GM19193 (cell line): ENCODE results near the gene RHPN2.

Experiments
- POLR2A ChIP-seq: IDR thresholded peaks from 4 replicates; pipeline ENCODE4 v1.6.1; 2011; ENCODE audit not compliant: insufficient read depth, insufficient read length; ENCODE audit errors: extremely low read depth

Gene RHPN2

GRCh38 chr19:33064792-33065550 lies at the start of gene RHPN2:
RHPN2 (minus strand) TSS chr19:33064888; CDS start chr19:33064852, 36 bp downstream.
- no peak for TF ChIP-seq POLR2A

- no peak for TF ChIP-seq POLR2A
These were observed 49.6 kb upstream of the RHPN2 start for GRCh38 chr19:33114312-33114711.

- no peak for TF ChIP-seq POLR2A
These were observed 46.9 kb upstream of the RHPN2 start for GRCh38 chr19:33111587-33111986.

GRCh38 chr19:33110137-33110910 lies 45.6 kb upstream of the RHPN2 start:
- TF ChIP-seq POLR2A, result no peak

GRCh38 chr19:33108161-33108560 lies 43.5 kb upstream of the RHPN2 start:
- no peak for TF ChIP-seq POLR2A

- no peak for TF ChIP-seq POLR2A
These were observed 38.2 kb upstream of the RHPN2 start for GRCh38 chr19:33102893-33103292.

GRCh38 chr19:33100894-33101644 lies 36.4 kb upstream of the RHPN2 start:
- no peak for TF ChIP-seq POLR2A

GRCh38 chr19:33098055-33098534 lies 33.4 kb upstream of the RHPN2 start:
- TF ChIP-seq POLR2A, result no peak

GRCh38 chr19:33096005-33096404 lies 31.3 kb upstream of the RHPN2 start:
- TF ChIP-seq POLR2A, result no peak

- TF ChIP-seq POLR2A, result no peak
These were observed 29.9 kb upstream of the RHPN2 start for GRCh38 chr19:33094436-33095067.

- no peak for TF ChIP-seq POLR2A
These were observed 28.9 kb upstream of the RHPN2 start for GRCh38 chr19:33093420-33094210.

GRCh38 chr19:33090179-33090578 lies 25.5 kb upstream of the RHPN2 start:
- no peak for TF ChIP-seq POLR2A

- no peak for TF ChIP-seq POLR2A
These were observed 24.3 kb upstream of the RHPN2 start for GRCh38 chr19:33089010-33089409.

GRCh38 chr19:33086955-33087354 lies 22.3 kb upstream of the RHPN2 start:
- TF ChIP-seq POLR2A, result no peak

GRCh38 chr19:33085570-33086128 lies 21.0 kb upstream of the RHPN2 start:
- TF ChIP-seq POLR2A, result no peak
